RWPE1 (cell line): ENCODE results near the gene ASPHD2.
A peak's percentile ranks its signal among the peaks of the same experiment; 100 is the strongest.

ENCODE experiments used
- CTCF ChIA-PET: fragments of 350-600 bp; sonication (Branson Sonifier 250); formaldehyde crosslinking; extraction: SDS; loops from one replicate; lab custom pipeline; 2021; lab: Yijun Ruan, JAX
- POLR2A ChIA-PET: fragments of 400-600 bp; formaldehyde crosslinking; extraction: SDS; loops from one replicate; lab custom pipeline; 2020; ENCODE audit warnings: antibody characterized with exemption; ENCODE audit not compliant: low non-redundant PET; lab: Yijun Ruan, JAX
- DNase-seq: peaks from one replicate; pipeline ENCODE4 v3.0.0; 2012; ENCODE audit warnings: low spot score
- H3K27ac ChIP-seq: fragments of 450-650 bp; 2 replicates; pipeline ENCODE4 v1.5.1; 2017
- CTCF ChIP-seq: fragments of 450-650 bp; conservative IDR thresholded peaks from 2 replicates; pipeline ENCODE4 v1.5.1; 2017; ENCODE audit warnings: low read depth, mild to moderate bottlenecking

The ASPHD2 gene

GRCh38 chr22:26457661-26458272 is 28.7 kb downstream of the ASPHD2 start:
- H3K27ac ChIP-seq: no peak overlapping the region
- ChIA-PET CTCF (no interaction called here), POLR2A (no interaction called here)
- no peak for DNase-seq
- TF ChIP-seq CTCF: no peak

GRCh38 chr22:26460202-26460601 is 31.1 kb downstream of the ASPHD2 start:
- no peak for TF ChIP-seq CTCF
- CTCF ChIA-PET: interaction anchor here (0.6 to 1.0 kb wide), 4 partner anchors 9 to 96 kb away, joined by 3 to 8 read pairs (median 4); no protein-coding TSS in a partner anchor
- peak overlapping the region; percentile 16; the same call in 1 of the 2 replicates for H3K27ac ChIP-seq
- DNase-seq: peak; percentile 12
- POLR2A ChIA-PET: no interaction called here

GRCh38 chr22:26461188-26461810 is 32.2 kb downstream of the ASPHD2 start:
- DNase-seq: peak; percentile 47
- CTCF ChIA-PET: interaction anchor here (0.7 to 1.0 kb wide), 5 partner anchors 16 to 73 kb away, joined by 3 to 6 read pairs (median 3); no protein-coding TSS in a partner anchor
- peak; percentile 78 for TF ChIP-seq CTCF
- H3K27ac ChIP-seq: peak overlapping the region; percentile 47
- POLR2A ChIA-PET: no interaction called here

GRCh38 chr22:26462051-26462450 is 33.0 kb downstream of the ASPHD2 start:
- H3K27ac ChIP-seq: peak overlapping the region; percentile 47
- CTCF ChIA-PET: interaction anchor here (0.7 to 1.0 kb wide), 4 partner anchors 17 to 73 kb away, joined by 3 to 6 read pairs (median 3); no protein-coding TSS in a partner anchor
- TF ChIP-seq CTCF: no peak
- no peak for DNase-seq
- POLR2A ChIA-PET: no interaction called here

GRCh38 chr22:26462641-26463040 is 33.6 kb downstream of the ASPHD2 start:
- no peak overlapping the region for H3K27ac ChIP-seq
- ChIA-PET POLR2A (no interaction called here), CTCF (interaction anchor here (0.6 kb wide), 1 partner anchor 1219 kb away, joined by 3 read pairs; no protein-coding TSS in a partner anchor)
- DNase-seq: no peak
- TF ChIP-seq CTCF: no peak

GRCh38 chr22:26463101-26463661 is 34.1 kb downstream of the ASPHD2 start:
- no peak for TF ChIP-seq CTCF
- DNase-seq: no peak
- ChIA-PET CTCF (interaction anchor here (0.6 kb wide), 1 partner anchor 1219 kb away, joined by 3 read pairs; no protein-coding TSS in a partner anchor), POLR2A (no interaction called here)
- H3K27ac ChIP-seq: peak overlapping the region; percentile 57; the same call in 1 of the 2 replicates
